Astrocyte (in vitro differentiated cells and primary cell): Measurements from ENCODE around the gene TEPSIN. TPM values are rescaled to one million over a fixed set of nuclear protein-coding genes. Genes with fewer than 3 reads are reported as not detected.

Experiments
- DNase-seq: peaks from one replicate; pipeline ENCODE4 v3.0.0-alpha.2; 2010; ENCODE audit warnings: low read depth
- FAIRE-seq: peaks from 2 replicates; lab custom pipeline; 2011; peaks lifted over from hg19 to GRCh38; lab: Jason Lieb, UNC
- H2AFZ ChIP-seq: 2 replicates; pipeline ENCODE4 v1.6.0; 2012; ENCODE audit warnings: low read depth, low read length, inconsistent platforms
- H3K27ac ChIP-seq: 2 replicates; pipeline ENCODE4 v1.5.1; 2011; ENCODE audit warnings: low read depth, low read length, inconsistent platforms
- H3K27me3 ChIP-seq: 2 replicates; pipeline ENCODE4 v1.6.0; 2011; ENCODE audit warnings: low read length, inconsistent platforms; ENCODE audit not compliant: insufficient read depth
- H3K36me3 ChIP-seq: 2 replicates; pipeline ENCODE4 v1.5.1; 2011; ENCODE audit warnings: low read length, inconsistent platforms; ENCODE audit not compliant: insufficient read depth
- H3K4me1 ChIP-seq: 2 replicates; pipeline ENCODE4 v1.5.1; 2011; ENCODE audit warnings: low read length, inconsistent platforms; ENCODE audit not compliant: insufficient read depth
- H3K4me2 ChIP-seq: 2 replicates; pipeline ENCODE4 v1.6.0; 2012; ENCODE audit warnings: low read length, inconsistent platforms
- H3K4me3 ChIP-seq: 2 replicates; pipeline ENCODE4 v1.5.1; 2011; ENCODE audit warnings: low read depth, mild to moderate bottlenecking, low read length, inconsistent platforms; ENCODE audit not compliant: insufficient read depth
- H3K79me2 ChIP-seq: 2 replicates; pipeline ENCODE4 v1.6.0; 2012; ENCODE audit warnings: mild to moderate bottlenecking, low read length, inconsistent platforms; ENCODE audit not compliant: insufficient read depth
- H3K9ac ChIP-seq: 2 replicates; pipeline ENCODE4 v1.6.0; 2012; ENCODE audit warnings: mild to moderate bottlenecking, low read length, inconsistent platforms
- H3K9me3 ChIP-seq: 2 replicates; pipeline ENCODE4 v1.5.1; 2012; ENCODE audit warnings: low read depth, mild to moderate bottlenecking, low read length, inconsistent platforms; ENCODE audit not compliant: insufficient read depth
- H4K20me1 ChIP-seq: 2 replicates; pipeline ENCODE4 v1.6.0; 2012; ENCODE audit warnings: low read length, inconsistent platforms; ENCODE audit not compliant: insufficient read depth
- H3K27ac Mint-ChIP-seq: one replicate; pipeline ENCODE4 v1.8.0; 2021; ENCODE audit warnings: mild to moderate bottlenecking, mixed read lengths; ENCODE audit not compliant: unreplicated experiment
- H3K27me3 Mint-ChIP-seq: one replicate; pipeline ENCODE4 v1.8.0; 2021; ENCODE audit warnings: low read depth, mixed read lengths; ENCODE audit not compliant: unreplicated experiment
- H3K36me3 Mint-ChIP-seq: one replicate; pipeline ENCODE4 v1.8.0; 2021; ENCODE audit warnings: low read depth, mixed read lengths; ENCODE audit not compliant: unreplicated experiment
- H3K4me1 Mint-ChIP-seq: one replicate; pipeline ENCODE4 v1.8.0; 2021; ENCODE audit warnings: low read depth, mixed read lengths; ENCODE audit not compliant: unreplicated experiment
- H3K4me3 Mint-ChIP-seq: one replicate; pipeline ENCODE4 v1.8.0; 2021; ENCODE audit warnings: mild to moderate bottlenecking, moderate library complexity, mixed read lengths; ENCODE audit not compliant: unreplicated experiment
- H3K9me3 Mint-ChIP-seq: one replicate; pipeline ENCODE4 v1.8.0; 2021; ENCODE audit warnings: mild to moderate bottlenecking, mixed read lengths; ENCODE audit not compliant: unreplicated experiment
- CTCF ChIP-seq: IDR thresholded peaks from 2 replicates; pipeline ENCODE4 v1.5.1; 2011; ENCODE audit warnings: low read depth, mild to moderate bottlenecking, inconsistent platforms, low read length, moderate library complexity; ENCODE audit not compliant: insufficient read depth
- EZH2 ChIP-seq: IDR thresholded peaks from 2 replicates; pipeline ENCODE4 v1.6.1; 2012; ENCODE audit warnings: mild to moderate bottlenecking, low read length, inconsistent platforms; ENCODE audit not compliant: insufficient read depth
- total RNA-seq: library from RNA; stranded (reverse); gene quantifications from 2 replicates; pipeline ENCODE4 v1.2.1, GENCODE V29; 2021

Gene TEPSIN
- total RNA-seq, 1 donor from 2014 or later, result 26.4 TPM

DNA sequence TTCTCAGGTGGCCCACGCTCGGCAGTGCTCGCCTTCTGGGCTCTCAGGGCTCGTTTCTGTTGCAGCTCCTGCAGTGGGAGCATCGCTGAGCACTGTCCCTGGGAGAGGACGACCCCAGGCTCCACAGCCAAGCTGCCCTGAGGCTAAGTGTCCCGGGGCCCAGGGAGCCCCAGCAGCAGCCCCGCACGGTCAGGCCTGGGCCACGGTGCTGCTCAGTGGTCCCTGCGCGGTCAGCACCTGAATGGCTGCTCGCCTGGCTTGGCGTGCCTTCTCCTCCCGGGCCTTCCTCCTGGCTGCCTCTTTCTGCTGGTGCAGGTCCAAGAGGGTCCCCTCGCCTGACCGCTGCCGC is 39.4 kb downstream of the TEPSIN start:
- TF ChIP-seq CTCF, result no peak
- H3K27ac Mint-ChIP-seq, result no peak overlapping the region
- Histone ChIP-seq H3K79me2 (no peaks in the 10 kb centered on the region), H3K9me3 (no peaks in the 10 kb centered on the region), H2AFZ (no peak overlapping the region), H3K4me1 (no peaks in the 10 kb centered on the region), H3K27me3 (no peaks in the 10 kb centered on the region), H4K20me1 (no peaks in the 10 kb centered on the region), H3K4me3 (no peak overlapping the region), H3K36me3 (no peaks in the 10 kb centered on the region), H3K4me2 (no peak overlapping the region), H3K27ac (no peak overlapping the region), H3K9ac (no peak overlapping the region)
- no peak overlapping the region for H3K4me3 Mint-ChIP-seq
- peaks cover 2% of the 10 kb centered on the region for H3K27me3 Mint-ChIP-seq
- DNase-seq (no peak), FAIRE-seq (no peak)
- peaks cover 4% of the 10 kb centered on the region for H3K36me3 Mint-ChIP-seq
- H3K9me3 Mint-ChIP-seq, result no peaks in the 10 kb centered on the region
- no peaks in the 10 kb centered on the region for H3K4me1 Mint-ChIP-seq

GRCh38 chr17:81198826-81199481 is 39.9 kb downstream of the TEPSIN start:
- Mint-ChIP-seq H3K27me3 (no peaks in the 10 kb centered on the region), H3K27ac (no peak overlapping the region), H3K4me3 (no peak overlapping the region), H3K36me3 (peaks cover 3% of the 10 kb centered on the region), H3K9me3 (no peaks in the 10 kb centered on the region), H3K4me1 (no peaks in the 10 kb centered on the region)
- Histone ChIP-seq H3K4me1 (no peaks in the 10 kb centered on the region), H4K20me1 (no peaks in the 10 kb centered on the region), H2AFZ (no peak overlapping the region), H3K9me3 (no peaks in the 10 kb centered on the region), H3K4me2 (no peak overlapping the region), H3K27ac (no peak overlapping the region), H3K9ac (no peak overlapping the region), H3K36me3 (no peaks in the 10 kb centered on the region), H3K4me3 (no peak overlapping the region), H3K79me2 (no peaks in the 10 kb centered on the region), H3K27me3 (no peaks in the 10 kb centered on the region)
- DNase-seq, result no peak
- TF ChIP-seq EZH2 (no peak), CTCF (no peak)
- no peak for FAIRE-seq

- no peak overlapping the region for H3K4me2 ChIP-seq
- no peak for FAIRE-seq
Observed at GRCh38 chr17:81197831-81198490, 40.9 kb downstream of the TEPSIN start.

More at GRCh38 chr17:81197831-81198490, 40.9 kb downstream of the TEPSIN start:
- Histone ChIP-seq H3K9ac (no peak overlapping the region), H3K4me3 (no peak overlapping the region), H3K79me2 (no peaks in the 10 kb centered on the region), H3K36me3 (no peaks in the 10 kb centered on the region), H3K9me3 (no peaks in the 10 kb centered on the region), H4K20me1 (no peaks in the 10 kb centered on the region), H2AFZ (no peak overlapping the region), H3K4me1 (no peaks in the 10 kb centered on the region), H3K27me3 (no peaks in the 10 kb centered on the region), H3K27ac (no peak overlapping the region)
- DNase-seq, result no peak
- H3K4me1 Mint-ChIP-seq, result no peaks in the 10 kb centered on the region
- no peak for TF ChIP-seq CTCF
- TF ChIP-seq EZH2, result no peak
- H3K36me3 Mint-ChIP-seq, result peaks cover 3% of the 10 kb centered on the region
- no peaks in the 10 kb centered on the region for H3K9me3 Mint-ChIP-seq
- no peak overlapping the region for H3K4me3 Mint-ChIP-seq
- H3K27me3 Mint-ChIP-seq, result no peaks in the 10 kb centered on the region
- H3K27ac Mint-ChIP-seq, result no peak overlapping the region
